ENCODE data around the gene DHRSX. TPM values are rescaled to one million over a fixed set of nuclear protein-coding genes. Genes with fewer than 3 reads are reported as not detected.

DHRSX gene
- total and polyA plus RNA-seq, 10 of the 15 experiments (the other 5 are each of a cell fraction or from before 2014, with no cell fraction given): 1.7 to 39.5 (median 16.5) TPM

DNA sequence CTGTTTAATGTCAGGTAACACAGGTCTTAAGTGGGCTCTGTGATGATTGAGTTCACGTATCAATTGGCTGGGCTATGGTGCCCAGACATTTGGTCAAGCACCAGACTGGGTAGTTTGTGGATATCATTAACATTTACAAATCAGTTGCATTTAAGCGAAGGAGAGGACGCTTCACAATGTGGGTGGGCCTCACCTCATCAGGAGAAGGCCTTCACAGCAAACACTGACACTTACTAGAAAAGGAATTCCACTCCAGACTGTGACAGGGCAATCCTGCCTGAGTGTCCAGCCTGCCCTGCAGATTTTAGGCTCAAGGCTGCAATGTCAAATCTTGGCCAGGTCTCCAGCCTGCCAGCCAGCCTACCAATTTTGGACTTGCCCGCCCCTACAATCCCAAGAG is 270.3 kb downstream of the DHRSX start (continued):
- TF ChIP-seq, protein P1, sequence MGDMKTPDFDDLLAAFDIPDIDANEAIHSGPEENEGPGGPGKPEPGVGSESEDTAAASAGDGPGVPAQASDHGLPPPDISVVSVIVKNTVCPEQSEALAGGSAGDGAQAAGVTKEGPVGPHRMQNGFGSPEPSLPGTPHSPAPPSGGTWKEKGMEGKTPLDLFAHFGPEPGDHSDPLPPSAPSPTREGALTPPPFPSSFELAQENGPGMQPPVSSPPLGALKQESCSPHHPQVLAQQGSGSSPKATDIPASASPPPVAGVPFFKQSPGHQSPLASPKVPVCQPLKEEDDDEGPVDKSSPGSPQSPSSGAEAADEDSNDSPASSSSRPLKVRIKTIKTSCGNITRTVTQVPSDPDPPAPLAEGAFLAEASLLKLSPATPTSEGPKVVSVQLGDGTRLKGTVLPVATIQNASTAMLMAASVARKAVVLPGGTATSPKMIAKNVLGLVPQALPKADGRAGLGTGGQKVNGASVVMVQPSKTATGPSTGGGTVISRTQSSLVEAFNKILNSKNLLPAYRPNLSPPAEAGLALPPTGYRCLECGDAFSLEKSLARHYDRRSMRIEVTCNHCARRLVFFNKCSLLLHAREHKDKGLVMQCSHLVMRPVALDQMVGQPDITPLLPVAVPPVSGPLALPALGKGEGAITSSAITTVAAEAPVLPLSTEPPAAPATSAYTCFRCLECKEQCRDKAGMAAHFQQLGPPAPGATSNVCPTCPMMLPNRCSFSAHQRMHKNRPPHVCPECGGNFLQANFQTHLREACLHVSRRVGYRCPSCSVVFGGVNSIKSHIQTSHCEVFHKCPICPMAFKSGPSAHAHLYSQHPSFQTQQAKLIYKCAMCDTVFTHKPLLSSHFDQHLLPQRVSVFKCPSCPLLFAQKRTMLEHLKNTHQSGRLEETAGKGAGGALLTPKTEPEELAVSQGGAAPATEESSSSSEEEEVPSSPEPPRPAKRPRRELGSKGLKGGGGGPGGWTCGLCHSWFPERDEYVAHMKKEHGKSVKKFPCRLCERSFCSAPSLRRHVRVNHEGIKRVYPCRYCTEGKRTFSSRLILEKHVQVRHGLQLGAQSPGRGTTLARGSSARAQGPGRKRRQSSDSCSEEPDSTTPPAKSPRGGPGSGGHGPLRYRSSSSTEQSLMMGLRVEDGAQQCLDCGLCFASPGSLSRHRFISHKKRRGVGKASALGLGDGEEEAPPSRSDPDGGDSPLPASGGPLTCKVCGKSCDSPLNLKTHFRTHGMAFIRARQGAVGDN (IDR thresholded peaks at IDR 0.05): no peak

DNA sequence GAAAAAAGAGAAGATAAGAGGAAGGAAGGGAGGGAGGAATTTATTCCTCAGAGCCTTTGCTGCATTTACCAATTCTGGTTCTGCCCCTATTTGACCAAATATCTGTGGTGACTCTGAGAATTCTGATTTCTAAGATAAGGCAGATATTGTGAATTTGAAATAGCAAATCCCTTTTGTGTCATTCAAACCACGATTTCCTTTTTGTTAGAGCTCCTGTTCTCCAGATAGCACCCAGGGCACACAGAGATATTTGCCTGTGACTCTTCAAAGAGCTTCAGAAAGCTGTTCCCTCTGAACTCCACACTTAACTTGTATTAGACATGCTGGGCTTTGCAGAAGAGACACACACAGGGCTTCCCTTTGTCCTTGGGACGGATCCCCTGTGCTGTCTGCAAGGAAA is 272.2 kb downstream of the DHRSX start:
- RAD21 ChIA-PET (ENCODE audit: unreplicated experiment): no interaction called here
- H3K4me3 ChIP-seq: no peak overlapping the region
- no TSS peak for BruUV-seq (replicated peaks)
- no peak overlapping the region for H3K4me2 ChIP-seq (ENCODE audit: control insufficient read depth, insufficient read depth)
- H3K36me3 ChIP-seq (ENCODE audit: control insufficient read depth in 2 of 2, insufficient read depth in 2 of 2, low read length in 1 of 2): peaks cover 0 to 9% of the 10 kb centered on the region in 2 experiments; a peak in 1 of 4 replicates
- DNase-seq (ENCODE audit: low read depth, low spot score) (no peak), ATAC-seq (no peak), FAIRE-seq (no peak)
- H2AFZ ChIP-seq (ENCODE audit: control insufficient read depth, low read depth, low read length): no peak overlapping the region
- no peaks in the 10 kb centered on the region for H3K27me3 ChIP-seq (replicated peaks in 1 of 2; ENCODE audit: control insufficient read depth in 2 of 2, insufficient read depth in 2 of 2, low read length in 1 of 2)
- H4K20me1 ChIP-seq (ENCODE audit: control insufficient read depth, insufficient read depth): no peaks in the 10 kb centered on the region
- in situ Hi-C loops (cut with MboI) (no loop called here), intact Hi-C loops (cut with micrococcal nuclease; ENCODE audit: unreplicated experiment) (no loop called here)
- H3K79me2 ChIP-seq (ENCODE audit: control insufficient read depth, insufficient read depth, low read length): no peaks in the 10 kb centered on the region
- no peak overlapping the region for H3K27ac ChIP-seq (ENCODE audit: control insufficient read depth, insufficient read depth)
- peaks cover 9% of the 10 kb centered on the region for H3K4me1 ChIP-seq (ENCODE audit: control insufficient read depth, insufficient read depth, low read length)
- H3K9ac ChIP-seq (ENCODE audit: control insufficient read depth, insufficient read depth, low read length): no peak overlapping the region
- 52% methylated on average over 2 of the region's 2 CpGs for whole genome bisulfite sequencing (ENCODE audit: insufficient coverage, insufficient replicate concordance, low lambda C conversion rate, missing lambda C conversion rate)
- H3K9me3 ChIP-seq (replicated peaks; ENCODE audit: control insufficient read depth, insufficient read depth, low read length): no peaks in the 10 kb centered on the region; the same call in 1 of the 3 replicates
- SMC1A ChIA-PET (ENCODE audit: uncharacterized antibody, unreplicated experiment): no interaction called here
- CTCF ChIA-PET: no interaction called here
- POLR2A ChIA-PET: no interaction called here
- TF ChIP-seq POLR2AphosphoS2 (IDR thresholded peaks at IDR 0.05; ENCODE audit: low read depth, low read length): no peak
- TF ChIP-seq, protein P2, sequence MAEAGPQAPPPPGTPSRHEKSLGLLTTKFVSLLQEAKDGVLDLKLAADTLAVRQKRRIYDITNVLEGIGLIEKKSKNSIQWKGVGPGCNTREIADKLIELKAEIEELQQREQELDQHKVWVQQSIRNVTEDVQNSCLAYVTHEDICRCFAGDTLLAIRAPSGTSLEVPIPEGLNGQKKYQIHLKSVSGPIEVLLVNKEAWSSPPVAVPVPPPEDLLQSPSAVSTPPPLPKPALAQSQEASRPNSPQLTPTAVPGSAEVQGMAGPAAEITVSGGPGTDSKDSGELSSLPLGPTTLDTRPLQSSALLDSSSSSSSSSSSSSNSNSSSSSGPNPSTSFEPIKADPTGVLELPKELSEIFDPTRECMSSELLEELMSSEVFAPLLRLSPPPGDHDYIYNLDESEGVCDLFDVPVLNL (IDR thresholded peaks at IDR 0.05; ENCODE audit: low read depth, low read length): no peak
- TF ChIP-seq HDAC2 (IDR thresholded peaks at IDR 0.05): no peak
- TF ChIP-seq, protein P3, sequence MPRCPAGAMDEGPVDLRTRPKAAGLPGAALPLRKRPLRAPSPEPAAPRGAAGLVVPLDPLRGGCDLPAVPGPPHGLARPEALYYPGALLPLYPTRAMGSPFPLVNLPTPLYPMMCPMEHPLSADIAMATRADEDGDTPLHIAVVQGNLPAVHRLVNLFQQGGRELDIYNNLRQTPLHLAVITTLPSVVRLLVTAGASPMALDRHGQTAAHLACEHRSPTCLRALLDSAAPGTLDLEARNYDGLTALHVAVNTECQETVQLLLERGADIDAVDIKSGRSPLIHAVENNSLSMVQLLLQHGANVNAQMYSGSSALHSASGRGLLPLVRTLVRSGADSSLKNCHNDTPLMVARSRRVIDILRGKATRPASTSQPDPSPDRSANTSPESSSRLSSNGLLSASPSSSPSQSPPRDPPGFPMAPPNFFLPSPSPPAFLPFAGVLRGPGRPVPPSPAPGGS (IDR thresholded peaks at IDR 0.05; ENCODE audit: borderline replicate concordance, insufficient read depth, low read depth, low read length, poor library complexity, severe bottlenecking): no peak
